K562 (cell line): ENCODE results near the gene ZNF74. TPM values are rescaled to one million over a fixed set of nuclear protein-coding genes. Genes with fewer than 3 reads are reported as not detected.
"Not testable (repeated sequence)": the region's sequence is repeated elsewhere in the genome, so short reads cannot be mapped to it uniquely, and the experiment has no call there.

Experiments
- ATAC-seq: fragments of 200-7000 bp; cut with Tn5 transposase; 3 replicates; pipeline ENCODE4 v1.9.1; 2020; ENCODE audit warnings: moderate library complexity
- BruUV-seq: library from RNA; stranded (reverse); fragments of 400-500 nt; replicated peaks from 2 replicates; lab custom pipeline; 2021; lab: Mats Ljungman, UMichigan
- CTCF ChIA-PET: fragments of 300-600 bp; formaldehyde crosslinking; extraction: SDS; loops from one replicate; lab custom pipeline; 2021; ENCODE audit warnings: low intra/inter-chr PET ratio; lab: Yijun Ruan, JAX
- POLR2A ChIA-PET: fragments of 300-600, 350-650 bp; sonication (Branson Sonifier 250); formaldehyde crosslinking; extraction: SDS; loops from one replicate; lab custom pipeline; 2021; ENCODE audit warnings: antibody characterized with exemption, inconsistent platforms; lab: Yijun Ruan, JAX
- DNase-seq, 4 experiments: peaks; one replicate each; pipeline versions ENCODE4 v3.0.0 to v3.0.0-alpha.2; 2011 to 2018; ENCODE audit warnings: low spot score in 3 of 4, mixed read lengths in 3 of 4; ENCODE audit errors: extremely low read depth in 1 of 4
- FAIRE-seq: peaks from 2 replicates; lab custom pipeline; 2011; peaks lifted over from hg19 to GRCh38; lab: Jason Lieb, UNC
- H2AFZ ChIP-seq: 2 replicates; pipeline ENCODE4 v1.6.0; 2011; ENCODE audit warnings: low read depth, low read length, control low read depth, inconsistent platforms
- H3K27ac ChIP-seq: fragments of 200-600 bp; 3 replicates; pipeline ENCODE4 v1.8.0; 2011; ENCODE audit warnings: low read depth, mild to moderate bottlenecking, control low read depth, inconsistent platforms, low read length, moderate library complexity, mixed read lengths; ENCODE audit errors: extremely low read depth
- H3K27me3 ChIP-seq, 2 experiments: fragments of 300-600 bp in 1 of 2; 2 replicates in 1 of 2; 3 replicates in 1 of 2; pipeline versions ENCODE4 v1.6.0 to v1.8.0; 2011; ENCODE audit warnings: inconsistent platforms in 2 of 2, low read length in 2 of 2, mild to moderate bottlenecking in 1 of 2, mixed read lengths in 1 of 2, moderate library complexity in 1 of 2; ENCODE audit not compliant: control insufficient read depth in 2 of 2, insufficient read depth in 2 of 2
- H3K36me3 ChIP-seq: fragments of 300-600 bp; 3 replicates; pipeline ENCODE4 v1.8.0; 2011; ENCODE audit warnings: mild to moderate bottlenecking, low read length, inconsistent platforms; ENCODE audit not compliant: control insufficient read depth, insufficient read depth
- H3K4me1 ChIP-seq, 2 experiments: fragments of 200-600 bp in 1 of 2; replicated peaks in 1 of 2; 2 replicates in 1 of 2; 3 replicates in 1 of 2; pipeline versions ENCODE4 v1.5.1 to v1.8.0; 2011; ENCODE audit warnings: inconsistent platforms in 2 of 2, low read length in 2 of 2, mild to moderate bottlenecking in 1 of 2, mixed read lengths in 1 of 2, moderate library complexity in 1 of 2; ENCODE audit not compliant: control insufficient read depth in 2 of 2, insufficient read depth in 2 of 2
- H3K4me2 ChIP-seq: 2 replicates; pipeline ENCODE4 v1.6.1; 2011; ENCODE audit warnings: low read length, control low read depth, inconsistent platforms, mixed read lengths; ENCODE audit not compliant: insufficient read depth
- H3K4me3 ChIP-seq: fragments of 200-600 bp; sonication (generic), shearing (Covaris generic); 2 replicates; pipeline ENCODE4 v1.5.1; 2016; ENCODE audit warnings: control low read depth, inconsistent platforms
- H3K79me2 ChIP-seq: fragments of 200-600 bp; 3 replicates; pipeline ENCODE4 v1.8.0; 2011; ENCODE audit warnings: low read length, inconsistent platforms; ENCODE audit not compliant: control insufficient read depth, insufficient read depth
- H3K9ac ChIP-seq, 2 experiments: 2 replicates each; pipeline versions ENCODE4 v1.6.0 to v1.6.1; 2011; ENCODE audit warnings: low read depth in 2 of 2, low read length in 2 of 2, control low read depth in 1 of 2, inconsistent platforms in 1 of 2, mild to moderate bottlenecking in 1 of 2, mixed read lengths in 1 of 2; ENCODE audit not compliant: insufficient read depth in 1 of 2
- H3K9me1 ChIP-seq: one replicate; pipeline ENCODE4 v1.6.0; 2011; ENCODE audit warnings: inconsistent platforms, mild to moderate bottlenecking, low read length, moderate library complexity; ENCODE audit not compliant: control insufficient read depth, insufficient read depth
- H3K9me3 ChIP-seq: replicated peaks from 2 replicates; pipeline ENCODE4 v1.5.1; 2011; ENCODE audit warnings: low read depth, low read length, inconsistent platforms; ENCODE audit not compliant: control insufficient read depth, insufficient read depth
- H4K20me1 ChIP-seq: replicated peaks from 2 replicates; pipeline ENCODE4 v1.6.1; 2011; ENCODE audit warnings: low read length, inconsistent platforms, mixed read lengths; ENCODE audit not compliant: control insufficient read depth, insufficient read depth
- WGBS: fragments of 100-300 bp; shearing (Covaris generic); methylation state at CpG from one replicate; pipeline ENCODE4 v1.1.6; 2016; ENCODE audit warnings: low coverage, mixed read lengths; ENCODE audit not compliant: insufficient coverage; ENCODE audit errors: missing lambda C conversion rate; 5-methylcytosine and 5-hydroxymethylcytosine counted together
- in situ Hi-C: fragments of 300-500 bp; cut with MboI; formaldehyde crosslinking; loops from 4 replicates; pipeline ENCODE4 v1.15.0; 2018; ENCODE audit warnings: inconsistent platforms, mixed read lengths
- intact Hi-C: fragments of 100-400 bp; cut with micrococcal nuclease; formaldehyde crosslinking; loops from 2 replicates; pipeline ENCODE4 v1.14.2; 2022
- polyA plus RNA-seq, 8 experiments: library from polyadenylated mRNA; depleted of rRNA in 4 of 8; stranded (reverse) in 5 of 8; unstranded in 3 of 8; fragments of >200 nt; fragmentation: Nextera tagmentation in 2 of 8; fragmentation: Illumina TruSeq in 1 of 8; extraction: Ambion mirVana in 2 of 8; extraction: Trizol in 1 of 8; gene quantifications; 2 replicates each; pipeline versions ENCODE4 v1.2.1 to v1.2.3, GENCODE V29; 2011 to 2014; ENCODE audit warnings: inconsistent platforms in 1 of 8, missing spikeins in 1 of 8
- total RNA-seq, 7 experiments: library from RNA; depleted of rRNA in 6 of 7; stranded (reverse); fragments of >200 nt in 6 of 7; fragmentation: Illumina TruSeq in 2 of 7; extraction: Trizol in 2 of 7; gene quantifications; 2 replicates each; pipeline versions ENCODE4 v1.2.1 to v1.2.3, GENCODE V29; 2011 to 2021; ENCODE audit warnings: low replicate concordance in 1 of 7
- TF ChIP-seq, protein P1 (sequence below): sonication (generic); formaldehyde crosslinking; IDR thresholded peaks from 2 replicates; pipeline ENCODE4 v1.8.1; 2023; ENCODE audit warnings: mild to moderate bottlenecking, missing genetic modification reagents
- TF ChIP-seq, protein P2 (sequence below): fragments of 250-450 bp; sonication (Bioruptor Pico); IDR thresholded peaks from 2 replicates; pipeline ENCODE4 v1.9.0; 2021; ENCODE audit warnings: mild to moderate bottlenecking, inconsistent platforms

ZNF74 gene
- total and polyA plus RNA-seq, 9 of the 15 experiments (the other 6 are each of a cell fraction or from before 2014, with no cell fraction given): 2.4 to 53.5 (median 31.5) TPM

DNA sequence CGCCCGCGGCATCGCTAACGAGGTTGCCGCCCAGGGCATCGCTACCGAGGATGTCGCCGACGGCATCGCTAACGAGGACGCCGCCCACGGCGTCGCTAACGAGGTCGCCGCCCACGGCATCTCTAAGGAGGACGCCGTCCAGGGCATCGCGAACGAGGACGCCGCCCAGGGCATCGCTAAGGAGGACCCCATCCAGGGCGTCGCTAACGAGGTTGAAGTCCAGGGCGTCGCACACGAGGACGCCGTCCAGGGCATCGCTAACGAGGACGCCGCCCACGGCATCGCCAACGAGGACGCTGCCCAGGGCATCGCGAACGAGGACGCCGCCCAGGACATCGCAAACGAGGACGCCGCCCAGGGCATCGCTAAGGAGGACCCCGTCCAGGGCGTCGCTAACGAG, 33.7 kb upstream of the ZNF74 start:
- H3K9me3 ChIP-seq: peaks cover 13% of the 10 kb centered on the region
- ATAC-seq, H3K4me2 ChIP-seq, intact Hi-C loops, H3K79me2 ChIP-seq, POLR2A ChIA-PET, FAIRE-seq, H3K27ac ChIP-seq, H2AFZ ChIP-seq, H3K36me3 ChIP-seq, H3K9ac ChIP-seq, BruUV-seq, DNase-seq, H3K4me3 ChIP-seq, in situ Hi-C loops, H4K20me1 ChIP-seq, H3K9me1 ChIP-seq, CTCF ChIA-PET: not testable (repeated sequence)
- 82% methylated on average over 57 of the region's 60 CpGs for WGBS
- peaks cover 8 to 15% of the 10 kb centered on the region in 2 experiments; a peak in 4 of 5 replicates for H3K27me3 ChIP-seq
- H3K4me1 ChIP-seq: peaks cover 0 to 14% of the 10 kb centered on the region in 2 experiments; a peak in 1 of 5 replicates
- TF ChIP-seq, protein P1, sequence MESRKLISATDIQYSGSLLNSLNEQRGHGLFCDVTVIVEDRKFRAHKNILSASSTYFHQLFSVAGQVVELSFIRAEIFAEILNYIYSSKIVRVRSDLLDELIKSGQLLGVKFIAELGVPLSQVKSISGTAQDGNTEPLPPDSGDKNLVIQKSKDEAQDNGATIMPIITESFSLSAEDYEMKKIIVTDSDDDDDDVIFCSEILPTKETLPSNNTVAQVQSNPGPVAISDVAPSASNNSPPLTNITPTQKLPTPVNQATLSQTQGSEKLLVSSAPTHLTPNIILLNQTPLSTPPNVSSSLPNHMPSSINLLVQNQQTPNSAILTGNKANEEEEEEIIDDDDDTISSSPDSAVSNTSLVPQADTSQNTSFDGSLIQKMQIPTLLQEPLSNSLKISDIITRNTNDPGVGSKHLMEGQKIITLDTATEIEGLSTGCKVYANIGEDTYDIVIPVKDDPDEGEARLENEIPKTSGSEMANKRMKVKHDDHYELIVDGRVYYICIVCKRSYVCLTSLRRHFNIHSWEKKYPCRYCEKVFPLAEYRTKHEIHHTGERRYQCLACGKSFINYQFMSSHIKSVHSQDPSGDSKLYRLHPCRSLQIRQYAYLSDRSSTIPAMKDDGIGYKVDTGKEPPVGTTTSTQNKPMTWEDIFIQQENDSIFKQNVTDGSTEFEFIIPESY (CRISPR knock-in tag): peak; percentile 82; the same call in 1 of the 2 replicates
- TF ChIP-seq, protein P2, sequence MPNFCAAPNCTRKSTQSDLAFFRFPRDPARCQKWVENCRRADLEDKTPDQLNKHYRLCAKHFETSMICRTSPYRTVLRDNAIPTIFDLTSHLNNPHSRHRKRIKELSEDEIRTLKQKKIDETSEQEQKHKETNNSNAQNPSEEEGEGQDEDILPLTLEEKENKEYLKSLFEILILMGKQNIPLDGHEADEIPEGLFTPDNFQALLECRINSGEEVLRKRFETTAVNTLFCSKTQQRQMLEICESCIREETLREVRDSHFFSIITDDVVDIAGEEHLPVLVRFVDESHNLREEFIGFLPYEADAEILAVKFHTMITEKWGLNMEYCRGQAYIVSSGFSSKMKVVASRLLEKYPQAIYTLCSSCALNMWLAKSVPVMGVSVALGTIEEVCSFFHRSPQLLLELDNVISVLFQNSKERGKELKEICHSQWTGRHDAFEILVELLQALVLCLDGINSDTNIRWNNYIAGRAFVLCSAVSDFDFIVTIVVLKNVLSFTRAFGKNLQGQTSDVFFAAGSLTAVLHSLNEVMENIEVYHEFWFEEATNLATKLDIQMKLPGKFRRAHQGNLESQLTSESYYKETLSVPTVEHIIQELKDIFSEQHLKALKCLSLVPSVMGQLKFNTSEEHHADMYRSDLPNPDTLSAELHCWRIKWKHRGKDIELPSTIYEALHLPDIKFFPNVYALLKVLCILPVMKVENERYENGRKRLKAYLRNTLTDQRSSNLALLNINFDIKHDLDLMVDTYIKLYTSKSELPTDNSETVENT (CRISPR knock-in tag): peak; percentile 48; the same call in 1 of the 2 replicates
